ENCODE data around the gene COA8. TPM values are rescaled to one million over a fixed set of nuclear protein-coding genes. Genes with fewer than 3 reads are reported as not detected.

Gene COA8
- total and polyA plus RNA-seq, 7 experiments from 2014 or later, result 13.6 to 51.3 (median 25.5) TPM

DNA sequence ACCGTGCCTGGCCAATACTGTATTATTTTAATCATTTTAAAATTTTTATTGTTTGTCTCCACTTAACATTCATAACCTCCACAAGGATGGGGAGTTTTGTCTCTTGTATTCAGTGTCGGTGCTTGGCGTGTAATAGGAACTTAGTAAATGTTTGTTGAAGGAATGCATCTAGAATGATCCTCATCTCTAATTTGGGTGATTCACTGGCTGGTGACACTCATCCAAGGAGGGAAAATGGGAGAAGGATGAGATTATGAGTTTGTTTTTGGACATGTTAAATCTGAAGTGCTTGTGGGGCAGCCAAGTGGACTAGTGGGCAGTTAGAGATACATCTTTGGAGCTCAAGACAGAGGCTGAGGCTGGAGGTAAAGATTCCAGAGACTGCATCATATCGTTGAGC lies 71.4 kb downstream of the COA8 start:
- Mint-ChIP-seq H3K36me3 (peaks cover 0 to 11% (median 8%) of the 10 kb centered on the region in 5 donors), H3K4me1 (peaks cover 43 to 81% (median 60%) of the 10 kb centered on the region in 7 donors), H3K27me3 (no peaks in the 10 kb centered on the region), H3K9me3 (peaks cover 0 to 1% (median 0%) of the 10 kb centered on the region in 11 donors), H3K4me3 (peak overlapping the region in 8 of 10 donors; percentile 4 to 62 (median 45)), H3K27ac (peak overlapping the region in 6 of 9 donors; percentile 0 to 71 (median 24))
- POLR2A ChIA-PET, result no interaction called here
- Histone ChIP-seq H3K36me3 (ENCODE audit: control insufficient read depth in 2 of 3, insufficient read depth in 3 of 3, low read length in 3 of 3) (peaks cover 0 to 4% (median 3%) of the 10 kb centered on the region in 3 experiments), H3K4me1 (ENCODE audit: control insufficient read depth in 2 of 2, insufficient read depth in 2 of 2, low read length in 2 of 2) (peaks cover 22 to 37% of the 10 kb centered on the region in 2 donors), H3K9me3 (ENCODE audit: control insufficient read depth in 2 of 3, low read length in 3 of 3) (no peaks in the 10 kb centered on the region), H3K27ac (ENCODE audit: low read depth, low read length) (no peak overlapping the region), H3K4me3 (ENCODE audit: low read length) (no peak overlapping the region), H3K27me3 (ENCODE audit: control insufficient read depth in 2 of 2, insufficient read depth in 2 of 2, low read length in 2 of 2) (no peaks in the 10 kb centered on the region)
- no peak for ATAC-seq
- intact Hi-C loops (cut with micrococcal nuclease), result no loop called here
- CTCF ChIA-PET, result no interaction called here
- no peak for DNase-seq

DNA sequence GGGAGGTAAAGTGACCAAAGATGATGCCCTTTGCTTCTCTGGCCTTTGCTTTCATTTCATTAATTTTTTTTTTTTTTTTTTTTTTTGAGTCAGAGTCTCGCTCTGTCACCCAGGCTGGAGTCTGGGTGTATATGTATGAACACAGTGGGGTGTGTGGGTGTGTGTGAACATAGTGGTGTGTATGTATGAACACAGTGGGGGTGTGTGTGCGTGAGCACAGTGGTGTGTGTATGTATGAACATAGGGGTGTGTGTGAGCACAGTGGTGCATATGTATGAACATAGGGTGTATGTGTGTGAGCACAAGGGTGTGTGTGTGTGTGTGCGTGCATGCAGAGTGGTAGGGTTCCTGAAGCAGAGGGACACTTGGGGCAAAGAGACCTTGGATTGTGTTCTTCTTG lies 75.8 kb downstream of the COA8 start:
- Histone ChIP-seq H3K9me3 (ENCODE audit: control insufficient read depth in 2 of 3, low read length in 3 of 3) (no peaks in the 10 kb centered on the region), H3K4me3 (ENCODE audit: low read length) (no peak overlapping the region), H3K27me3 (ENCODE audit: control insufficient read depth in 2 of 2, insufficient read depth in 2 of 2, low read length in 2 of 2) (no peaks in the 10 kb centered on the region), H3K36me3 (ENCODE audit: control insufficient read depth in 2 of 3, insufficient read depth in 3 of 3, low read length in 3 of 3) (peaks cover 0 to 3% (median 0%) of the 10 kb centered on the region in 3 experiments), H3K27ac (ENCODE audit: low read depth, low read length) (no peak overlapping the region), H3K4me1 (ENCODE audit: control insufficient read depth in 2 of 2, insufficient read depth in 2 of 2, low read length in 2 of 2) (peaks cover 15 to 30% of the 10 kb centered on the region in 2 donors)
- Mint-ChIP-seq H3K36me3 (peaks cover 0 to 8% (median 7%) of the 10 kb centered on the region in 5 donors), H3K27me3 (no peaks in the 10 kb centered on the region), H3K4me1 (peaks cover 32 to 68% (median 54%) of the 10 kb centered on the region in 7 donors), H3K27ac (peak overlapping the region in 1 of 9 donors; percentile 1), H3K9me3 (no peaks in the 10 kb centered on the region), H3K4me3 (peak overlapping the region in 4 of 10 donors; percentile 20 to 47 (median 36))
- ATAC-seq (no peak), DNase-seq (no peak)
- ChIA-PET POLR2A (no interaction called here), CTCF (no interaction called here)
- intact Hi-C loops (cut with micrococcal nuclease), result no loop called here

Other genes starting within 250 kb of the COA8 start
- 100 to 1,000 TPM; 182 to 716 (median 322) TPM for gene EIF5, start 228.7 kb upstream of the COA8 start, total RNA-seq
- 100 to 1,000 TPM; 280 to 447 TPM for gene EIF5, start 228.7 kb upstream of the COA8 start, polyA plus RNA-seq
- gene MARK3, start 177.5 kb upstream of the COA8 start, total RNA-seq, result 100 to 1,000 TPM in 4 of 5 experiments, 10 to 100 TPM in 1; 86.9 to 133 (median 116) TPM
- 10 to 100 TPM; 28.2 to 47.3 TPM for gene MARK3, start 177.5 kb upstream of the COA8 start, polyA plus RNA-seq
- gene CKB, start 40.1 kb upstream of the COA8 start, total RNA-seq, result 10 to 100 TPM in 1 of 5 experiments, 1 to 10 TPM in 4; 1.4 to 19.8 (median 2.5) TPM
- gene CKB, start 40.1 kb upstream of the COA8 start, polyA plus RNA-seq, result under 1 TPM in 1 of 2 donors, not detected in 1; 0.40 TPM
- gene TRMT61A, start 33.8 kb upstream of the COA8 start, total RNA-seq, result 10 to 100 TPM in 4 of 5 experiments, 1 to 10 TPM in 1; 9.8 to 15.1 (median 14.1) TPM
- gene TRMT61A, start 33.8 kb upstream of the COA8 start, polyA plus RNA-seq, result 10 to 100 TPM in 1 of 2 donors, 1 to 10 TPM in 1; 6.3 to 12.2 TPM
- gene BAG5, start 303 bp upstream of the COA8 start, total RNA-seq, result 10 to 100 TPM; 29.9 to 38.9 (median 36.4) TPM
- gene BAG5, start 303 bp upstream of the COA8 start, polyA plus RNA-seq, result 10 to 100 TPM; 46.2 to 51.7 TPM
- gene KLC1, start 66.3 kb downstream of the COA8 start, total RNA-seq, result 100 to 1,000 TPM; 150 to 268 (median 174) TPM
- 10 to 100 TPM; 65.5 to 75.8 TPM for gene KLC1, start 66.3 kb downstream of the COA8 start, polyA plus RNA-seq
- 10 to 100 TPM in 4 of 5 experiments, 1 to 10 TPM in 1; 9.3 to 38.9 (median 15.9) TPM for gene XRCC3, start 152.5 kb downstream of the COA8 start, total RNA-seq
- gene XRCC3, start 152.5 kb downstream of the COA8 start, polyA plus RNA-seq, result 1 to 10 TPM; 5.1 to 5.7 TPM
- 10 to 100 TPM in 4 of 5 experiments, 1 to 10 TPM in 1; 5.8 to 19.0 (median 16.8) TPM for gene ZFYVE21, start 152.8 kb downstream of the COA8 start, total RNA-seq
- 10 to 100 TPM in 1 of 2 donors, 1 to 10 TPM in 1; 8.9 to 15.6 TPM for gene ZFYVE21, start 152.8 kb downstream of the COA8 start, polyA plus RNA-seq